ENCODE results near the gene TPM1.

Gene TPM1

DNA sequence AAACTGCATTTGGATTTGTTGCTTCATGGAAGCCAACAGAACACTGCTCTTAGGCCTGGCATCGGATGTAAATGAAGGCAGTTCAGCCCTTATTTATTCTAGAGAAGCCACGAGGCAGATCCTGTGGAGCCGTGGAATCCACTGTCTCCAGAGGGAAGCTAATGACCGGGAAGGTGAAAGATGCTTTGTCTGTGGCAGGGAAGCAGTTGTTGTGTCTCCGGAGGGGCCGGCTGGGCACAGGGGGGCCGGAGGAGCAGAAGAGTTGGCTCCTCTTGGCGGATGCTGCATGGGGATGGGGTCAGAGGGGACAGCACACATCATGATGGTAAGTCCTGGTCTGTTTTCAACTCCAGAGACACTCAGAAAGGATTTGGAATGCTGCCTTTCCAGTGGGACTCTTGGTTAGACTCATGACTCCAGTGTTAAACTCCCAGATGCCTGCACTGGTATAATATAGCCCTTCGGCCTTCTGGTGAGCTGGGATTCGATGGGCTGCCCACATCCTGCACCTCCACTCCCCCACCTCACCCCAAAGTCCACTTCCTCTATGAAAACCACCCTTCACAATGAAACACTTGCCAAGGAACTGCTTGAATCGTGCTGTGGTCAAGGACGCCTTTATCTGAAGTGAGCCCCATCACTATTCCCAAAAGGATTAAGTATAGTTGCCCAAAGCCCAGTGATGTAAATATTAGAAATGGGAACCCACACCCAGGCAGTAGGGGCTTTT is 33.6 kb downstream of the TPM1 start:
- no peak for DNase-seq (ENCODE audit: low read depth in 2 of 2)
- TF ChIP-seq, protein P1, sequence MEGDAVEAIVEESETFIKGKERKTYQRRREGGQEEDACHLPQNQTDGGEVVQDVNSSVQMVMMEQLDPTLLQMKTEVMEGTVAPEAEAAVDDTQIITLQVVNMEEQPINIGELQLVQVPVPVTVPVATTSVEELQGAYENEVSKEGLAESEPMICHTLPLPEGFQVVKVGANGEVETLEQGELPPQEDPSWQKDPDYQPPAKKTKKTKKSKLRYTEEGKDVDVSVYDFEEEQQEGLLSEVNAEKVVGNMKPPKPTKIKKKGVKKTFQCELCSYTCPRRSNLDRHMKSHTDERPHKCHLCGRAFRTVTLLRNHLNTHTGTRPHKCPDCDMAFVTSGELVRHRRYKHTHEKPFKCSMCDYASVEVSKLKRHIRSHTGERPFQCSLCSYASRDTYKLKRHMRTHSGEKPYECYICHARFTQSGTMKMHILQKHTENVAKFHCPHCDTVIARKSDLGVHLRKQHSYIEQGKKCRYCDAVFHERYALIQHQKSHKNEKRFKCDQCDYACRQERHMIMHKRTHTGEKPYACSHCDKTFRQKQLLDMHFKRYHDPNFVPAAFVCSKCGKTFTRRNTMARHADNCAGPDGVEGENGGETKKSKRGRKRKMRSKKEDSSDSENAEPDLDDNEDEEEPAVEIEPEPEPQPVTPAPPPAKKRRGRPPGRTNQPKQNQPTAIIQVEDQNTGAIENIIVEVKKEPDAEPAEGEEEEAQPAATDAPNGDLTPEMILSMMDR (IDR thresholded peaks at IDR 0.05; ENCODE audit: low read depth, low read length), result no peak
- H3K4me3 ChIP-seq (replicated peaks in 1 of 2; ENCODE audit: low read depth in 2 of 2, low read length in 2 of 2), result no peak overlapping the region

DNA sequence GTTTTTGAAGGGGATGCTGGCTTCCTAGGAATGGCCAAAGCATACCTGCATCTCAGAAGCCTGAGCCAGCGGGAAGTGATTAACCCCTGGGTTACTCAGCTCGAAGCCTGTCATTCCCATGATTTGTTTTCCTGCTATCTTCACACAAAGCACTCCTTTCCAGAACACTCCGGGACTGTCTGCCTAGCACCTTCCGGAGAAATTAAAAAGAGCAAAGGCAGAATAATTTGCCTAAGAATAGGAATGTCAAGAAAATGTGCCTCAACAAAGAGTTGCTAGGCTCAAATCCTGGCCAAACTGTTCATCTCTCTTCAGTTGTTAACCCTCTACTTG is 34.1 kb downstream of the TPM1 start:
- TF ChIP-seq, protein P1 (IDR thresholded peaks at IDR 0.05; ENCODE audit: low read depth, low read length), result no peak
- no peak for DNase-seq (ENCODE audit: low read depth in 2 of 2)
- no peak overlapping the region for H3K4me3 ChIP-seq (replicated peaks in 1 of 2; ENCODE audit: low read depth in 2 of 2, low read length in 2 of 2)

DNA sequence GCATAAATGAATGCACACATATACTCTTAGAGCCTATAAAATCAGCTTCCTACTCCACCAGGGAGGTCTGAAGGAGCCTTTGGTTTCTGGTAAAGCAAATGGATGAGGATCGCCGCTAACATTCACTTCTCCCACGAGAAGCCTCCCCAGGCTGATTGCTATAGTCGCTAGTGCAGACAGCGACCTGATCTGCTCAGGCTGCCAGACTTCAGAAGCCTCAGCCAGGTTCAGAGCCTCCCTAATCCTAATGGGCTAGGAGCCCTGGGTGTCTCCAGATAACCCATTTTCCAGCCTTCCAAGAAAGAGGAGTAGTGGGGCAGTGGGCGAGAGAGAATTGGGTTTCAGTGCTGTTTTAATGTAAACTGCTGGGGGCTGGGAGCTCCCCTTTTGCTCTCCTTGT is 35.4 kb downstream of the TPM1 start:
- no peak for DNase-seq (ENCODE audit: low read depth in 2 of 2)

DNA sequence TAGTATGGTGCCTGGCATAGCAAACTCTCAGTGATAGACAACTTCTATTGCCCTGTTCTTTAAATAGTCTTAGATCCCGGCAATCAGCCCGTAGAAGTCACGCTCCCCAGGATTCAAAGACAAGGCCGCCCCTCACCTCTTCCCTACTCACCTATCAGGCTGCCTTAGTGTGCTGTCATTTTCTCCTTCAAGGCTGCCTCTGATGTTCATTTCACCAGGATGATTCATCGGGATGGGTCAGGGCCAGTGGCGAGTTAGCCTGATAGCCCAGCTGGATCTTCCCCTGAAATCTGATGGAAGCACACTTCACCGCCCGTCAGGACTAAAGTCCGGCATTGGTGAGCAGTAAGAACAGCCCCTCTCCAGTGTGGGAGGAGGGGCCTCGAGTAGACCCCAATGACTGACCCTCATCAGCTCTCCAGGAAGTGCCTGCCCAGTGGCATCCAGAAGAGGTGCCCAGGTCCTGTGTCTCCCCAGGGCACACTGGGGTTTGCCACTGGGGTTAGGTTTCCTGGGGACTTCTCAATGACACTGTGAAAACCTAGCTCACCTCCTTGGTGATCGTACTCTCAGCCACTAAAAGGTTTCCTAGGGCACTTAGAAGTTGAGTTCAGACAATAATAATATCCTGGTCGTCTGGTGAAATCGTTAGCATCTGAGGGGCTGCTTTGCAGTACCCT is 37.5 kb downstream of the TPM1 start:
- peak in 1 of 2 donors; percentile 39 for DNase-seq (ENCODE audit: low read depth in 2 of 2)
- H3K4me3 ChIP-seq (replicated peaks in 1 of 2; ENCODE audit: low read depth in 2 of 2, low read length in 2 of 2), result no peak overlapping the region
- TF ChIP-seq, protein P1 (IDR thresholded peaks at IDR 0.05; ENCODE audit: low read depth, low read length), result no peak

More for the DNA sequence above, 35.4 kb downstream of the TPM1 start:
- H3K4me3 ChIP-seq (replicated peaks in 1 of 2; ENCODE audit: low read depth in 2 of 2, low read length in 2 of 2), result no peak overlapping the region
- TF ChIP-seq, protein P1 (IDR thresholded peaks at IDR 0.05; ENCODE audit: low read depth, low read length), result no peak

DNA sequence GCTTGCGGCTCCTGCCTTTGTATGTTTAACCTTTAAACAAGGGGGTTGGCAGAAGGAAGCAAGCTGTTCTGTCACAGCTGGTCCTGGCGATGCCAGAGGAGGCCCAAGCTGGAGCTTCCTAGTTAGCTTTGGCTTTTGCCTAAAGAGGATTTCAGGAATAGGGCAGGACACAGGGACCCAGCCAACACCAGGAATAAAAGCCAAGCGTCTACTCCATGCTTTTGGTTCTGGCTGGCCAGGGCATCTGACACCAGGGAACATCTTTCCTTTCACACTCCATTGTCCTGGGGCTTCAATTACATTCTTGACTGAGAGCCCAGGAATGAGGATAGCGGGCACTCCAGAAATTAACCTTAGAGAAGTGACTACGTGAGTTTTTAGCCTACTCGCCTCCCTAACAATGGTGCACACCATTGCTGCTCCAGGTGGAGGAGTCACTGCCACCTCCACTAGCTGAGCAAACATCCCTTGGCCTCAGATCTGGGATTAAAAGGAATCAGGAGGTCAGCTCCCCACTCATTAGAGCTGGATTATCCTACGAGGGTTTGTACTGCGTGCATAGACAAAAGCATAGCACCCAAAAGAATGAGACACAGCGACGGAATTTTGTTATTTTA is 38.2 kb downstream of the TPM1 start:
- no peak overlapping the region for H3K4me3 ChIP-seq (replicated peaks in 1 of 2; ENCODE audit: low read depth in 2 of 2, low read length in 2 of 2)
- DNase-seq (ENCODE audit: low read depth in 2 of 2), result no peak
- TF ChIP-seq, protein P1 (IDR thresholded peaks at IDR 0.05; ENCODE audit: low read depth, low read length), result no peak

DNA sequence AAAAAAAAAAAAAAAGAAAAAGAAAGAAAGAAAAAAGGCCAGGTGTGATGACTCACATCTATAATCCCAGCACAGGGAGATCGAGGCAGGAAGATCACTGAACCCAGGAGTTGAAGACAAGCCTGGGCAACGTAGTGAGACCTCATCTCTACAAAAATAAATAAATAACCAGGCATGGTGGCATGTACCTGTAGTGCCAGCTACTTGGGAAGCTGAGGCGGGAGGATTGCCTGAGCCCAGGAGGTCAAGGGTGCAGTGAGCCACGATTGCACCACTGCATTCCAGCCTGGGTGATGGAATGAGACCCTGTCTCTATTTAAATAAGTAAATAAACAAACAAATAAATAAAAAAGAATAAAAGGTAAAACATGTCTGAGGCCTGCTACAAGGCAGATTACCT is 39.8 kb downstream of the TPM1 start:
- TF ChIP-seq, protein P1 (IDR thresholded peaks at IDR 0.05; ENCODE audit: low read depth, low read length), result no peak
- H3K4me3 ChIP-seq (replicated peaks in 1 of 2; ENCODE audit: low read depth in 2 of 2, low read length in 2 of 2), result no peak overlapping the region
- DNase-seq (ENCODE audit: low read depth in 2 of 2), result no peak

Measured in cardiac fibroblast (primary cell).